Lung (tissue), 12 donors: Measurements from ENCODE around the gene DAAM1. TPM values are rescaled to one million over a fixed set of nuclear protein-coding genes. Genes with fewer than 3 reads are reported as not detected.

Experiments used
- ATAC-seq: fragments of 200-7000 bp; cut with Tn5 transposase; one replicate; pipeline ENCODE4 v1.9.1; 2020; ENCODE audit warnings: moderate number of reproducible peaks; ENCODE audit not compliant: insufficient read depth, low FRiP score
- DNase-seq, 3 donors: peaks; one replicate each; pipeline ENCODE4 v3.0.0-alpha.2; 2013 to 2017
- H3K27ac ChIP-seq, 2 donors: one replicate each; pipeline ENCODE4 v1.5.1; 2013; ENCODE audit warnings: mild to moderate bottlenecking in 2 of 2, moderate library complexity in 2 of 2, control low read depth in 1 of 2, inconsistent platforms in 1 of 2, low read depth in 1 of 2, low read length in 1 of 2
- H3K27me3 ChIP-seq, 3 donors: one replicate each; pipeline ENCODE4 v1.5.1; 2013; ENCODE audit warnings: low read length in 2 of 3; ENCODE audit not compliant: control insufficient read depth in 3 of 3, insufficient read depth in 3 of 3
- H3K36me3 ChIP-seq, 4 donors: one replicate each; pipeline ENCODE4 v1.5.1; 2013; ENCODE audit warnings: low read length in 4 of 4, mild to moderate bottlenecking in 1 of 4, moderate library complexity in 1 of 4; ENCODE audit not compliant: control insufficient read depth in 4 of 4, insufficient read depth in 4 of 4
- H3K4me1 ChIP-seq, 5 donors: one replicate each; pipeline ENCODE4 v1.5.1; 2013; ENCODE audit warnings: low read length in 5 of 5, mild to moderate bottlenecking in 2 of 5, moderate library complexity in 1 of 5; ENCODE audit not compliant: control insufficient read depth in 5 of 5, insufficient read depth in 5 of 5
- H3K4me3 ChIP-seq: one replicate; pipeline ENCODE4 v1.5.1; 2013; ENCODE audit warnings: mild to moderate bottlenecking, control low read depth, moderate library complexity
- H3K9ac ChIP-seq, 2 donors: one replicate each; pipeline ENCODE4 v1.5.1; 2013; ENCODE audit warnings: low read length in 2 of 2, control low read depth in 1 of 2; ENCODE audit not compliant: insufficient read depth in 1 of 2
- H3K9me3 ChIP-seq, 4 donors: one replicate each; pipeline ENCODE4 v1.5.1; 2013; ENCODE audit warnings: low read length in 3 of 4, mild to moderate bottlenecking in 1 of 4, moderate library complexity in 1 of 4; ENCODE audit not compliant: control insufficient read depth in 4 of 4, insufficient read depth in 3 of 4
- WGBS, 2 donors: extraction: QIAGEN DNeasy Blood & Tissue Kit; methylation state at CpG; one replicate each; pipeline ENCODE4 v1.1.7; 2013; 5-methylcytosine and 5-hydroxymethylcytosine counted together
- polyA plus RNA-seq, 2 donors: library from polyadenylated mRNA; stranded (reverse); fragments of 200-250 nt; gene quantifications; one replicate each; pipeline ENCODE4 v1.2.1, GENCODE V29; 2013
- total RNA-seq, 2 donors: library from RNA; depleted of rRNA in 1 of 2; stranded (reverse); fragments of >200 nt in 1 of 2; gene quantifications; one replicate each; pipeline ENCODE4 v1.2.1, GENCODE V29; 2014 to 2021
- TF ChIP-seq, protein P1 (sequence below): IDR thresholded peaks from 2 replicates; pipeline ENCODE4 v1.5.1; 2012; ENCODE audit warnings: mild to moderate bottlenecking; ENCODE audit errors: control extremely low read depth, extremely low read depth
- donor health status: control.
- donor health status: control.
- donor health status: Bipolar disorder and iron deficiency.
- donor health status: healthy.
- donor health status: DM: yes; HTN: yes; CAD: no.

Gene DAAM1
- total and polyA plus RNA-seq, 4 donors, result 10.3 to 84.6 (median 32.6) TPM

DNA sequence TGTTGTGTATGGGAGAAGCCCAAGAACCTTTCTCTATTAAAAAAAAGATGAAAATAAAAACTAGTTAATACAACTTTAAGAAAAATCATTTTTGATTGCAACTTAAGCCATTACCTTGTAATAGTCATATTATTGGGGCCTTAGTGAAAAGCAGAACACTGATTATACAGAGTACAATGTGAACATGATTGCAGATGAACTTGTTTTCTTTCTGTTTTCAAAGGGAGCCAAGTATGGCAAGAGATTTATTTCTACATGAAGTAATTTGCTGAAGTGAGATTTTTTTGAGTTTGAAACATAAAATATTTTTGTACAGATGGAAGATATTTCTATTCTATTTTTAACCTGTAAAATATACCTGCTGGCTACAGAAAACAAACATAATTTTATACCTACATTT is 171.8 kb downstream of the DAAM1 start:
- H3K9ac ChIP-seq, result no peak overlapping the region
- H3K4me3 ChIP-seq, result no peak overlapping the region
- H3K4me1 ChIP-seq, result peaks cover 0 to 19% (median 4%) of the 10 kb centered on the region in 5 donors
- H3K27me3 ChIP-seq, result no peaks in the 10 kb centered on the region
- H3K27ac ChIP-seq, result no peak overlapping the region
- ATAC-seq (no peak), DNase-seq (no peak)
- H3K9me3 ChIP-seq, result no peaks in the 10 kb centered on the region
- peaks cover 4 to 35% (median 15%) of the 10 kb centered on the region in 4 donors for H3K36me3 ChIP-seq
- TF ChIP-seq, protein P1, sequence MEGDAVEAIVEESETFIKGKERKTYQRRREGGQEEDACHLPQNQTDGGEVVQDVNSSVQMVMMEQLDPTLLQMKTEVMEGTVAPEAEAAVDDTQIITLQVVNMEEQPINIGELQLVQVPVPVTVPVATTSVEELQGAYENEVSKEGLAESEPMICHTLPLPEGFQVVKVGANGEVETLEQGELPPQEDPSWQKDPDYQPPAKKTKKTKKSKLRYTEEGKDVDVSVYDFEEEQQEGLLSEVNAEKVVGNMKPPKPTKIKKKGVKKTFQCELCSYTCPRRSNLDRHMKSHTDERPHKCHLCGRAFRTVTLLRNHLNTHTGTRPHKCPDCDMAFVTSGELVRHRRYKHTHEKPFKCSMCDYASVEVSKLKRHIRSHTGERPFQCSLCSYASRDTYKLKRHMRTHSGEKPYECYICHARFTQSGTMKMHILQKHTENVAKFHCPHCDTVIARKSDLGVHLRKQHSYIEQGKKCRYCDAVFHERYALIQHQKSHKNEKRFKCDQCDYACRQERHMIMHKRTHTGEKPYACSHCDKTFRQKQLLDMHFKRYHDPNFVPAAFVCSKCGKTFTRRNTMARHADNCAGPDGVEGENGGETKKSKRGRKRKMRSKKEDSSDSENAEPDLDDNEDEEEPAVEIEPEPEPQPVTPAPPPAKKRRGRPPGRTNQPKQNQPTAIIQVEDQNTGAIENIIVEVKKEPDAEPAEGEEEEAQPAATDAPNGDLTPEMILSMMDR, result no peak

DNA sequence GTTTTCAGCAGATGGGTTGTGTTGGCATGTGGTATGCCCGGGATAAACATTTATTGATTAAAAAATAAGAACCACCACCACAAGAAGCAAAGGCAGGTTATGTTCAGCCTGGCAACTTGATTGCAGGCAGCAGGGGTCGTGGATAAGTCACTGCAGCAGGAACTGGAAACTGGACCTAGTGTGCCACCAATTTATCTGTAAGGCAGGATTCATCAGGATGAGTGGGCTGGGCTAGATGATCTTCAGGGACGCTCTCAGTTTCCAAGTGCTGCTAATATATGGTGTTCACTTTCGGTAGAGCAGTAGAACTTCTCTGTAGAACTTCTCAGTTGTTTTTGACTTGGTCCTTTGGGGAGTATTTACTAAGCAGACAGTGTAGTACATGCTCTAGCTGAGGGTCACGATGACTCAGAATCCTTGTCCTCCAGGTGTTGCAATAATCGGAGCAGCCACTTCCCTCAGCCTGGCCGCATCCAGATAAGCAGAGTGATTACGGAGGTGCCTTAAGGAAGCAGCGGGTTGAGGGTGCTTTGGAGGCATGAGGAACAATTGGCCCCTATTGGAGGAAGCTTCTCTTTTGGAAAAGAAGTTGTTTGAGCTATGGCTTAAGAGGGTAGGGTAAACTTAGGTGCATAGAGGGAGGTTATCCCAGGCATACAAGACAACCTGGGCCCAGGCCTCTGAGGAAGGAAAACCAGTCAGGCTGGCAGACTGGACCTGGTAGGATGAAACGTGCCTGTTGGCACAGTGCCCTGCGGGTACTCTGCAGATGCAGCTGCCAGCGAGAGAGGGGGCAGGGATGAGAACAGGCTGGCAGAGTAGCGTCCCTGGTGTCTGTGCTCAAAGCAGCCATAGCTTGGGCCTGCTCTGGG is 172.7 kb downstream of the DAAM1 start:
- Histone ChIP-seq H3K36me3 (peaks cover 2 to 28% (median 9%) of the 10 kb centered on the region in 4 donors), H3K9me3 (no peaks in the 10 kb centered on the region), H3K4me1 (peaks cover 0 to 19% (median 4%) of the 10 kb centered on the region in 5 donors), H3K9ac (no peak overlapping the region), H3K27ac (peak overlapping the region; percentile 80 to 85), H3K4me3 (no peak overlapping the region), H3K27me3 (no peaks in the 10 kb centered on the region)
- peak; percentile 74 for ATAC-seq
- peak in 2 of 3 donors; percentile 37 to 40 for DNase-seq
- TF ChIP-seq, protein P1, result no peak
- 34 to 50% methylated on average over 13 of the region's 13 CpGs for WGBS, 2 donors

DNA sequence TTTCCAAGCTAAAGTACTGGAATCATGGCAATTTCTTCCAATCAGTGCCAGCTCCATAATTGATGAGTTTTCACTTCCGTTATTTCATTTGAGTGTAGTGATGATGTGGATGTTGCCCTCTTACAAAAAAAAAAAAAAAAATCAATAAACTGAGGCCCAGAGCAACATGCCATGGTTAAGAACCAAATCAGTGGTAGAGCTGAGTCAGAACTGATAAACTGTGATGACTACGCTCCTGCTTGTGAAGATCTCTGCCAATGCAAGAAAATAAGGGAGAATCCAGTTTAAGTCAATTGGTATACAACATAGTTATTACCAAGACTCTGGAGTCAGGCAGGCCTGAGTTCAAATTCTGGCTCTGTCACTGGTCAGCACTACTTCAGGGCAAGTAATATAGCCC is 174.0 kb downstream of the DAAM1 start:
- Histone ChIP-seq H3K4me1 (peaks cover 0 to 19% (median 4%) of the 10 kb centered on the region in 5 donors), H3K9me3 (no peaks in the 10 kb centered on the region), H3K36me3 (peaks cover 0 to 18% (median 8%) of the 10 kb centered on the region in 4 donors), H3K27ac (peak overlapping the region in 1 of 2 donors; percentile 90), H3K4me3 (no peak overlapping the region), H3K27me3 (no peaks in the 10 kb centered on the region), H3K9ac (no peak overlapping the region)
- TF ChIP-seq, protein P1, result no peak
- 93 to 95% methylated on average over 2 of the region's 2 CpGs for WGBS, 2 donors
- DNase-seq, result no peak
- ATAC-seq, result no peak
